Smooth muscle cell (in vitro differentiated cells): Measurements from ENCODE around the gene BLID. TPM values are rescaled to one million over a fixed set of nuclear protein-coding genes. Genes with fewer than 3 reads are reported as not detected.

Experiments
- DNase-seq: peaks from one replicate; lab custom pipeline; 2025; ENCODE audit not compliant: unreplicated experiment; lab: John Stamatoyannopoulos, UW
- H2AFZ ChIP-seq: fragments of 200-600 bp; sonication (generic); 2 replicates; pipeline ENCODE4 v1.6.0; 2016; ENCODE audit warnings: antibody characterized with exemption, low read depth, mild to moderate bottlenecking
- H3F3A ChIP-seq: fragments of 200-600 bp; sonication (generic); 2 replicates; pipeline ENCODE4 v1.6.0; 2017; ENCODE audit warnings: antibody characterized with exemption, low read depth
- H3K27ac ChIP-seq: fragments of 200-600 bp; sonication (generic); 2 replicates; pipeline ENCODE4 v1.5.1; 2016; ENCODE audit warnings: low read depth, mild to moderate bottlenecking
- H3K27me3 ChIP-seq: fragments of 200-600 bp; sonication (generic); 2 replicates; pipeline ENCODE4 v1.6.1; 2016; ENCODE audit warnings: low read depth, mild to moderate bottlenecking
- H3K36me3 ChIP-seq: fragments of 200-600 bp; sonication (generic); 2 replicates; pipeline ENCODE4 v1.5.1; 2016; ENCODE audit warnings: low read depth
- H3K4me1 ChIP-seq: fragments of 200-600 bp; sonication (generic); 2 replicates; pipeline ENCODE4 v1.5.1; 2016; ENCODE audit warnings: low read depth
- H3K4me2 ChIP-seq: fragments of 200-600 bp; sonication (generic); 2 replicates; pipeline ENCODE4 v1.6.0; 2016; ENCODE audit warnings: mild to moderate bottlenecking
- H3K4me3 ChIP-seq: fragments of 200-600 bp; sonication (generic); 2 replicates; pipeline ENCODE4 v1.5.1; 2016; ENCODE audit warnings: mild to moderate bottlenecking
- H3K79me2 ChIP-seq: fragments of 200-600 bp; sonication (generic); 2 replicates; pipeline ENCODE4 v1.6.0; 2016; ENCODE audit warnings: low read depth, mild to moderate bottlenecking
- H3K9ac ChIP-seq: fragments of 200-600 bp; sonication (generic); 2 replicates; pipeline ENCODE4 v1.6.0; 2016; ENCODE audit warnings: low read depth
- H3K9me3 ChIP-seq: fragments of 200-600 bp; sonication (generic); replicated peaks from 2 replicates; pipeline ENCODE4 v1.5.1; 2016; ENCODE audit warnings: low read depth
- H4K20me1 ChIP-seq: fragments of 200-600 bp; sonication (generic); 2 replicates; pipeline ENCODE4 v1.6.0; 2016; ENCODE audit warnings: low read depth
- WGBS: methylation state at CpG from one replicate; pipeline ENCODE4 v1.1.7; 2016; ENCODE audit warnings: low lambda C conversion rate; 5-methylcytosine and 5-hydroxymethylcytosine counted together
- polyA plus RNA-seq: library from polyadenylated mRNA; unstranded; fragments of >200 nt; fragmentation: Nextera tagmentation; extraction: Ambion mirVana; gene quantifications from 2 replicates; pipeline ENCODE4 v1.2.1, GENCODE V29; 2016
- total RNA-seq: library from RNA; depleted of rRNA; stranded (reverse); fragments of >200 nt; gene quantifications from 2 replicates; pipeline ENCODE4 v1.2.3, GENCODE V29; 2014
- TF ChIP-seq, protein P1 (sequence below): fragments of 200-600 bp; sonication (generic); IDR thresholded peaks from 2 replicates; pipeline ENCODE4 v1.5.1; 2017; ENCODE audit warnings: borderline replicate concordance, mild to moderate bottlenecking, antibody characterized with exemption; ENCODE audit not compliant: insufficient read depth, poor library complexity, severe bottlenecking

The BLID gene
- total and polyA plus RNA-seq, 2 experiments from 2014 or later = 0.18 to 4.7 TPM

DNA sequence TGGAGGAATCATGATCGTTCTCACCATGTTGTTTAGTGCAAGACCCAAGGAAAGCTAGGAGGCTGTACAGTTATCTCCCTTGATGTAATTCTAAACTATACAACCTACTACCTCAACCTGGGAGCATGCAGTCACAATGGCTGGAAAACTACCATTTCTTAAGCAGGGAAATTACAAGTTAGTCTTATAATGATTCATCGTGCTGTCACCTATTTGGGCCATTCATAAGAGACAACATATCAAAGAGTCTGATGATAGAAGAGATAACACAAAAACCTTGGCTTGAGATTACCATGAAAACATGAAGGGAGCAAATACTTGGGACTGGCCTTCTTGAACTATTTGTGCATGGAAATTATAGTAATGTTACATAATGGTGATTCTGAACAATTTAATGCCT is 30.5 kb upstream of the BLID start:
- Histone ChIP-seq H3K36me3 (no peaks in the 10 kb centered on the region), H3K27ac (peak overlapping the region; percentile 9), H3K4me3 (no peak overlapping the region), H3K4me2 (peak overlapping the region; percentile 5), H3K27me3 (no peaks in the 10 kb centered on the region), H3F3A (peaks cover 8% of the 10 kb centered on the region), H3K79me2 (peaks cover 50% of the 10 kb centered on the region), H3K9ac (no peak overlapping the region), H2AFZ (no peak overlapping the region), H4K20me1 (no peaks in the 10 kb centered on the region), H3K4me1 (peaks cover 2% of the 10 kb centered on the region), H3K9me3 (no peaks in the 10 kb centered on the region)
- TF ChIP-seq, protein P1, sequence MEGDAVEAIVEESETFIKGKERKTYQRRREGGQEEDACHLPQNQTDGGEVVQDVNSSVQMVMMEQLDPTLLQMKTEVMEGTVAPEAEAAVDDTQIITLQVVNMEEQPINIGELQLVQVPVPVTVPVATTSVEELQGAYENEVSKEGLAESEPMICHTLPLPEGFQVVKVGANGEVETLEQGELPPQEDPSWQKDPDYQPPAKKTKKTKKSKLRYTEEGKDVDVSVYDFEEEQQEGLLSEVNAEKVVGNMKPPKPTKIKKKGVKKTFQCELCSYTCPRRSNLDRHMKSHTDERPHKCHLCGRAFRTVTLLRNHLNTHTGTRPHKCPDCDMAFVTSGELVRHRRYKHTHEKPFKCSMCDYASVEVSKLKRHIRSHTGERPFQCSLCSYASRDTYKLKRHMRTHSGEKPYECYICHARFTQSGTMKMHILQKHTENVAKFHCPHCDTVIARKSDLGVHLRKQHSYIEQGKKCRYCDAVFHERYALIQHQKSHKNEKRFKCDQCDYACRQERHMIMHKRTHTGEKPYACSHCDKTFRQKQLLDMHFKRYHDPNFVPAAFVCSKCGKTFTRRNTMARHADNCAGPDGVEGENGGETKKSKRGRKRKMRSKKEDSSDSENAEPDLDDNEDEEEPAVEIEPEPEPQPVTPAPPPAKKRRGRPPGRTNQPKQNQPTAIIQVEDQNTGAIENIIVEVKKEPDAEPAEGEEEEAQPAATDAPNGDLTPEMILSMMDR = no peak
- WGBS = 97% methylated on average over 2 of the region's 2 CpGs
- DNase-seq = no peak

DNA sequence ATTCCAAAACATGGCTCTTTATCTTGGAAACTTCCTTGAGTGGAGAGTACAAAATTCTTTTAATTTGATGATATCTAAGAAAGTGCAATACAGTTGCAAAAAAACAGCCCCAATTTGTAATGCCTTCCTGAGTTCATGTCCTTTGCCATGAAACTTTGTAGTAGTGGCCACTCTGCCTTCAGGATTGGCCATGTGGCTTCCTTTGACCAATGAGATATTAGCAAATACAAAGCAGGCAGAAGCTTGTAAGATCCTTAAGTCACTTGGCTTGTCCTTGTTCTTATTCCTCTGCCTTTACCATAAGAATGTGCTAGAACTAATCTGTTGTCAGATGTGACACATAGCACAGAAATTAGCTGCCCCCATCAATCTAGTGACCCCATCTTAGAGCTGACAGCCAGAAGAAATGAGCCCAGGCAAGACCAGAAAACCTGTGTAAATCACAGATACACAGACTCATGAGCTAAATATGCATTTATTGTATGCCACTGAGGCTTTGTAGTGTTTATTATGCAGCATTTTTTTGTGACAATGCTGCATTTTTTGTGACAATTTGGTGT is 29.8 kb upstream of the BLID start:
- no peaks in the 10 kb centered on the region for H4K20me1 ChIP-seq
- H3K4me3 ChIP-seq = no peak overlapping the region
- H3K9me3 ChIP-seq = no peaks in the 10 kb centered on the region
- H3K9ac ChIP-seq = no peak overlapping the region
- TF ChIP-seq, protein P1 = no peak
- H3K36me3 ChIP-seq = no peaks in the 10 kb centered on the region
- peak overlapping the region; percentile 5 for H3K4me2 ChIP-seq
- peaks cover 50% of the 10 kb centered on the region for H3K79me2 ChIP-seq
- peak overlapping the region; percentile 13 for H3K27ac ChIP-seq
- no peaks in the 10 kb centered on the region for H3K27me3 ChIP-seq
- no peaks in the 10 kb centered on the region for H3K4me1 ChIP-seq
- DNase-seq = no peak
- H3F3A ChIP-seq = peaks cover 7% of the 10 kb centered on the region
- H2AFZ ChIP-seq = no peak overlapping the region

DNA sequence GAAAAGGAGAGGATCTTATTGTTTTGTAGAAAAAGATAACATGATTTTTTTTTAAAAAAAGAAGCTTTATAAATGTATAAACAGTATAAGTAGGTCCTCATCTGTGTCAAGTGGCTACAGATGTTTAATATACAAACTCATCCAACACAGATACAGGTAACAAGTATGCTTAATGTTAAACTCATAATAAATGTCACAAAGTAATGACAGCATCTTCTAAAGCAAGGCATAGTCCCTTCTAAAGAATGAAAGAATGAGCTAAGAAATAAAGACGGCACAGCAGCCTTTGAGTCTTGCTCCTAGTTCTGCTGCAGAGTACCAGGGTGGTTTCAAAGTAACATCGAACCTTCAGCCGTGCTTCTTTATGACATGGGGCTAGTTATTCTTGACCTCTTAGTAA is 28.7 kb upstream of the BLID start:
- Histone ChIP-seq H3K36me3 (no peaks in the 10 kb centered on the region), H3K4me1 (no peaks in the 10 kb centered on the region), H3K9me3 (no peaks in the 10 kb centered on the region), H3K79me2 (peaks cover 48% of the 10 kb centered on the region), H3K27ac (no peak overlapping the region), H3K4me3 (no peak overlapping the region), H2AFZ (no peak overlapping the region), H3F3A (peaks cover 4% of the 10 kb centered on the region), H3K9ac (no peak overlapping the region), H3K4me2 (no peak overlapping the region), H3K27me3 (no peaks in the 10 kb centered on the region), H4K20me1 (no peaks in the 10 kb centered on the region)
- TF ChIP-seq, protein P1 = no peak
- DNase-seq = no peak
- 98% methylated on average over 3 of the region's 3 CpGs for WGBS

DNA sequence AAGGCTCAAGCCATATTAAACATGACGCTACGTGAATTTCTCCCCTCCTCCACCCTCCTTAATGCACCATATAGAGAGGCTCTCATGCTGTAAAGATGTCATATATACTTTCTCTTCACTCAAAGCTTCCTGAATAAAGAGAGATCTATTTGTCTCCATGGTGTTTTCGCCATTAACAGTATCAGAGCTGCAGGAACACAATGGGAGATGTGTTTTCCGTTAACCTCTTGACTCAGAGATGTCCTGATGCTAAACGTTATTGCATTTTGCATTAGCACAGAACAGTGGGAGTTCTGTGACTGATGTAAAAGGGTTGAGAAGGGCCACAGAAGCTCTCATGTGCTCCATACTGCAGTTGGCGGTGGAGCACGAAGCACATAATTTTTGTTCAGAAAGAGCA is 25.7 kb upstream of the BLID start:
- DNase-seq = no peak
- Histone ChIP-seq H3K4me3 (no peak overlapping the region), H2AFZ (no peak overlapping the region), H3K79me2 (peaks cover 31% of the 10 kb centered on the region), H3K4me1 (peaks cover 20% of the 10 kb centered on the region), H3K27ac (peak overlapping the region; percentile 88), H3K36me3 (no peaks in the 10 kb centered on the region), H3K27me3 (no peaks in the 10 kb centered on the region), H3K9me3 (no peaks in the 10 kb centered on the region), H3K9ac (no peak overlapping the region), H3F3A (peaks cover 18% of the 10 kb centered on the region), H3K4me2 (peak overlapping the region; percentile 9), H4K20me1 (no peaks in the 10 kb centered on the region)
- 75% methylated on average over 7 of the region's 7 CpGs for WGBS
- TF ChIP-seq, protein P1 = no peak
